ENCODE measurements around the gene CLDN16. TPM values are rescaled to one million over a fixed set of nuclear protein-coding genes. Genes with fewer than 3 reads are reported as not detected.
A peak's percentile ranks its signal among the peaks of the same experiment; 100 is the strongest.

Gene CLDN16
- total and polyA plus RNA-seq, 2 donors (not counting 1 experiment from before 2014, with no cell fraction given) = 0.10 to 0.33 TPM

DNA sequence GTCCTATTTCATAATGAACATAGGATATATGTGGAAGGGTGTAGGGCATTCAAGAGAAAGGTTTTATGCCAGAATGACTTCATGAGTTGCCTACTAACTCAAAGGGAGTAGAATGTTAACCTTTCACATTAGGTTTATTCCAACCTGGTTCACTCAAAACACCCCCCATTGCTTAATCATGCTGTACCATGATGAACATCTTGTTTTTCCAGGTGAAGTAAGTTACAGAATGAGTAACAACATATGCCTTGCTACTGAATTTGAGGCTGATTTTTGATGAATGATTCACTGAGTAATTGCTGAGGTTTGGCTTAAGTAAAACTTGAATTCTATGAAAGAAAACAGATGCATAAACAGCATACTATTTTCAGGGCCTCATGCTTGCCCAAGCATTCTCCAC lies 5.9 kb upstream of the CLDN16 start:
- no peaks in the 10 kb centered on the region for H4K20me1 ChIP-seq (ENCODE audit: control insufficient read depth, extremely low read depth, insufficient read depth, low read length)
- peak; percentile 42 to 91 for DNase-seq (ENCODE audit: low read depth in 2 of 2)
- no peak overlapping the region for H3K9ac ChIP-seq (ENCODE audit: insufficient read depth, low read length)
- no peak for TF ChIP-seq EZH2 (IDR thresholded peaks at IDR 0.05; ENCODE audit: low read length, missing control alignments)
- TF ChIP-seq, protein P1, sequence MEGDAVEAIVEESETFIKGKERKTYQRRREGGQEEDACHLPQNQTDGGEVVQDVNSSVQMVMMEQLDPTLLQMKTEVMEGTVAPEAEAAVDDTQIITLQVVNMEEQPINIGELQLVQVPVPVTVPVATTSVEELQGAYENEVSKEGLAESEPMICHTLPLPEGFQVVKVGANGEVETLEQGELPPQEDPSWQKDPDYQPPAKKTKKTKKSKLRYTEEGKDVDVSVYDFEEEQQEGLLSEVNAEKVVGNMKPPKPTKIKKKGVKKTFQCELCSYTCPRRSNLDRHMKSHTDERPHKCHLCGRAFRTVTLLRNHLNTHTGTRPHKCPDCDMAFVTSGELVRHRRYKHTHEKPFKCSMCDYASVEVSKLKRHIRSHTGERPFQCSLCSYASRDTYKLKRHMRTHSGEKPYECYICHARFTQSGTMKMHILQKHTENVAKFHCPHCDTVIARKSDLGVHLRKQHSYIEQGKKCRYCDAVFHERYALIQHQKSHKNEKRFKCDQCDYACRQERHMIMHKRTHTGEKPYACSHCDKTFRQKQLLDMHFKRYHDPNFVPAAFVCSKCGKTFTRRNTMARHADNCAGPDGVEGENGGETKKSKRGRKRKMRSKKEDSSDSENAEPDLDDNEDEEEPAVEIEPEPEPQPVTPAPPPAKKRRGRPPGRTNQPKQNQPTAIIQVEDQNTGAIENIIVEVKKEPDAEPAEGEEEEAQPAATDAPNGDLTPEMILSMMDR (conservative IDR thresholded peaks at IDR 0.05 in 1 of 2, IDR thresholded peaks at IDR 0.05 in 1 of 2; ENCODE audit: low read depth in 1 of 2, low read length in 2 of 2) = no peak
- no peaks in the 10 kb centered on the region for H3K27me3 ChIP-seq (ENCODE audit: control insufficient read depth, insufficient read depth, low read length)
- H3K79me2 ChIP-seq (ENCODE audit: control insufficient read depth, insufficient read depth, low read length) = no peaks in the 10 kb centered on the region
- H3K9me3 ChIP-seq (ENCODE audit: control insufficient read depth, insufficient read depth, low read depth, low read length) = no peaks in the 10 kb centered on the region
- no peak overlapping the region for H2AFZ ChIP-seq (ENCODE audit: low read length)
- no peak overlapping the region for H3K4me3 ChIP-seq (replicated peaks in 1 of 4; ENCODE audit: control extremely low read depth in 1 of 4, insufficient read depth in 1 of 4, low read depth in 3 of 4, low read length in 4 of 4)
- no peak overlapping the region for H3K4me2 ChIP-seq (ENCODE audit: extremely low read depth, insufficient read depth, low read length)
- H3K36me3 ChIP-seq (ENCODE audit: control insufficient read depth, insufficient read depth, low read length) = no peaks in the 10 kb centered on the region
- peaks cover 7% of the 10 kb centered on the region for H3K4me1 ChIP-seq (ENCODE audit: control insufficient read depth, extremely low read depth, insufficient read depth, low read length)
- no peak overlapping the region for H3K27ac ChIP-seq (ENCODE audit: insufficient read depth, low read length)

DNA sequence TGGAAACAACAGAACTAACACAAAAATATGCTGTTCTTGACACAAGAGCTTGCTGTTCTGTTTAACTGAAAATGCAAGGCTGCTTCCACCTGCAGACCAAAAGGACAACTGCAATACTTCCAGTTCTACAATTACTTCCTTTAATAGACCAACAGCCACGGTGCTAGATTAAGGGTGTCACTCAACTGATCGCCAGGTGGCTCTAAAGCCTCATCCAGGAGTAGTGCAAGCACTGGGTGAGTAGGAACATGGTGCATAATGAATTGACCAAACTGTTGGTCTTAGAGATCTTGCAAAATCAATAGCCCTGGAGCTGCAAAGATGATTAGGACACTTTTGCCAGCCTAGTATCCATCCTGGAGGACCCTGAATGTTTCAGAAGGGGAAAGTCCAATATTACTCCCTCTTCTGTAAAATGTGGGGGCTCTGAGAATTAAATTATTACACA lies 3.6 kb upstream of the CLDN16 start:
- H3K79me2 ChIP-seq (ENCODE audit: control insufficient read depth, insufficient read depth, low read length) = no peaks in the 10 kb centered on the region
- H2AFZ ChIP-seq (ENCODE audit: low read length) = no peak overlapping the region
- peak; percentile 57 to 61 for DNase-seq (ENCODE audit: low read depth in 2 of 2)

DNA sequence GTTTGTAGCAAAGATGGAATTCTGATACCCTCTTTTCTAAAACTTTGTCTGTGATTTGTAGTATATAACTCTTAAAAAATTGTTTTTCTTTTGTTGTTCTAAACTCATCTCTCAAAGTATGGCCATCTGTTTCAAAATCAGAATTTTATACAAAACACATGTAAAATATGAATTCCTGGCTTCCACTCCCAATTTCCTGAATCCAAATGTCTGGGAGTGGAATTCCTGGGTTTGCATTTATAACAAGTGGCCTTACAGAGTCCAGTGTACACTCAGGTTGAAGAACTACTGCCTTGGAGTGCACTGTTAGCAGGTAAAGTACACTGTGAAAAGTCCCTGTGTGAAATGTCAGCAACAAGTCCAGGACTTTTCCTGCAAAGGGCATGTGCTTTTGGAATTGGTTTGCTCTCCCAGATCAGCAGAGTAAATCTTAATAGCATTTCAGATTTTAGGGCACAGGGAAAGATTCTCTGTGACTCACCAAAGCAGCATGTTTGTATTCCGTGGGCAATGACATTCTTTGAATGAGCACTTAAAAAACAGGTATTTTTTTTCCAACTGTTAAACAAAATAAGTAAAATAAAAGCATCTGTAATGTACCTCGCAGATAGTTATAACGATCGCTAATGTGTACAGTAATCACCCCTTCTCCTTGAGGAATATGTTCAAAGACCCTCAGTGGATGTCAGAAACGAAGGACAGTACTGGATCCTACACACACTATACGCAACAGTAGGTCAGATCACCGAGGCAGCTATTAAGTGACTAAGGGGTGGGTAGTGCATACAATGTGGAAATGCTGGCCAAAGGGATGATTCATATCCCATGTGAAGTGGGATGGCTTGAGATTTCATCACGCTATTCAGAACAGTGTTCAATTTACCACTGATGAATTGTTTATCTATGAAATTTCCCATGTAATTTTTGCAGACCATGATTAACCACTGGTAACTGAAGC lies 2.0 kb upstream of the CLDN16 start:
- no peaks in the 10 kb centered on the region for H3K79me2 ChIP-seq (ENCODE audit: control insufficient read depth, insufficient read depth, low read length)
- no peak for TF ChIP-seq EZH2 (IDR thresholded peaks at IDR 0.05; ENCODE audit: low read length, missing control alignments)
- TF ChIP-seq, protein P1 (conservative IDR thresholded peaks at IDR 0.05 in 1 of 2, IDR thresholded peaks at IDR 0.05 in 1 of 2; ENCODE audit: low read depth in 1 of 2, low read length in 2 of 2) = no peak
- H4K20me1 ChIP-seq (ENCODE audit: control insufficient read depth, extremely low read depth, insufficient read depth, low read length) = no peaks in the 10 kb centered on the region
- H3K4me2 ChIP-seq (ENCODE audit: extremely low read depth, insufficient read depth, low read length) = peak overlapping the region; percentile 52
- no peak overlapping the region for H3K4me3 ChIP-seq (replicated peaks in 1 of 4; ENCODE audit: control extremely low read depth in 1 of 4, insufficient read depth in 1 of 4, low read depth in 3 of 4, low read length in 4 of 4)
- H3K27ac ChIP-seq (ENCODE audit: insufficient read depth, low read length) = peak overlapping the region; percentile 38
- peaks cover 7% of the 10 kb centered on the region for H3K4me1 ChIP-seq (ENCODE audit: control insufficient read depth, extremely low read depth, insufficient read depth, low read length)
- DNase-seq (ENCODE audit: low read depth in 2 of 2) = peak; percentile 96 to 97
- no peak overlapping the region for H3K9ac ChIP-seq (ENCODE audit: insufficient read depth, low read length)
- no peaks in the 10 kb centered on the region for H3K27me3 ChIP-seq (ENCODE audit: control insufficient read depth, insufficient read depth, low read length)
- H3K9me3 ChIP-seq (ENCODE audit: control insufficient read depth, insufficient read depth, low read depth, low read length) = no peaks in the 10 kb centered on the region
- H3K36me3 ChIP-seq (ENCODE audit: control insufficient read depth, insufficient read depth, low read length) = no peaks in the 10 kb centered on the region
- no peak overlapping the region for H2AFZ ChIP-seq (ENCODE audit: low read length)

More for the DNA sequence above, 3.6 kb upstream of the CLDN16 start:
- Histone ChIP-seq H3K4me1 (ENCODE audit: control insufficient read depth, extremely low read depth, insufficient read depth, low read length) (peaks cover 7% of the 10 kb centered on the region), H3K4me3 (replicated peaks in 1 of 4; ENCODE audit: control extremely low read depth in 1 of 4, insufficient read depth in 1 of 4, low read depth in 3 of 4, low read length in 4 of 4) (no peak overlapping the region), H3K36me3 (ENCODE audit: control insufficient read depth, insufficient read depth, low read length) (no peaks in the 10 kb centered on the region), H3K27me3 (ENCODE audit: control insufficient read depth, insufficient read depth, low read length) (no peaks in the 10 kb centered on the region), H3K27ac (ENCODE audit: insufficient read depth, low read length) (no peak overlapping the region), H3K9ac (ENCODE audit: insufficient read depth, low read length) (no peak overlapping the region), H3K9me3 (ENCODE audit: control insufficient read depth, insufficient read depth, low read depth, low read length) (no peaks in the 10 kb centered on the region), H3K4me2 (ENCODE audit: extremely low read depth, insufficient read depth, low read length) (no peak overlapping the region), H4K20me1 (ENCODE audit: control insufficient read depth, extremely low read depth, insufficient read depth, low read length) (no peaks in the 10 kb centered on the region)
- TF ChIP-seq, protein P1 (conservative IDR thresholded peaks at IDR 0.05 in 1 of 2, IDR thresholded peaks at IDR 0.05 in 1 of 2; ENCODE audit: low read depth in 1 of 2, low read length in 2 of 2) = peak; percentile 46 to 49
- no peak for TF ChIP-seq EZH2 (IDR thresholded peaks at IDR 0.05; ENCODE audit: low read length, missing control alignments)

Data from fibroblast of lung (primary cell).